Testis (tissue), 2 donors: ENCODE data around the gene TARM1.

Experiments used
- POLR2A ChIP-seq: fragments of 450-650 bp; IDR thresholded peaks from one replicate; pipeline ENCODE4 v1.6.1; 2017; ENCODE audit warnings: antibody characterized with exemption, mild to moderate bottlenecking, moderate library complexity
- TF ChIP-seq, protein P1 (sequence below), 3 experiments: fragments of 450-650 bp in 2 of 3; fragments of 200-600 bp in 1 of 3; sonication (generic) in 1 of 3; IDR thresholded peaks; one replicate each; pipeline ENCODE4 v1.5.1; 2016 to 2019; ENCODE audit warnings: antibody characterized with exemption in 3 of 3, mild to moderate bottlenecking in 2 of 3, moderate library complexity in 1 of 3

DNA sequence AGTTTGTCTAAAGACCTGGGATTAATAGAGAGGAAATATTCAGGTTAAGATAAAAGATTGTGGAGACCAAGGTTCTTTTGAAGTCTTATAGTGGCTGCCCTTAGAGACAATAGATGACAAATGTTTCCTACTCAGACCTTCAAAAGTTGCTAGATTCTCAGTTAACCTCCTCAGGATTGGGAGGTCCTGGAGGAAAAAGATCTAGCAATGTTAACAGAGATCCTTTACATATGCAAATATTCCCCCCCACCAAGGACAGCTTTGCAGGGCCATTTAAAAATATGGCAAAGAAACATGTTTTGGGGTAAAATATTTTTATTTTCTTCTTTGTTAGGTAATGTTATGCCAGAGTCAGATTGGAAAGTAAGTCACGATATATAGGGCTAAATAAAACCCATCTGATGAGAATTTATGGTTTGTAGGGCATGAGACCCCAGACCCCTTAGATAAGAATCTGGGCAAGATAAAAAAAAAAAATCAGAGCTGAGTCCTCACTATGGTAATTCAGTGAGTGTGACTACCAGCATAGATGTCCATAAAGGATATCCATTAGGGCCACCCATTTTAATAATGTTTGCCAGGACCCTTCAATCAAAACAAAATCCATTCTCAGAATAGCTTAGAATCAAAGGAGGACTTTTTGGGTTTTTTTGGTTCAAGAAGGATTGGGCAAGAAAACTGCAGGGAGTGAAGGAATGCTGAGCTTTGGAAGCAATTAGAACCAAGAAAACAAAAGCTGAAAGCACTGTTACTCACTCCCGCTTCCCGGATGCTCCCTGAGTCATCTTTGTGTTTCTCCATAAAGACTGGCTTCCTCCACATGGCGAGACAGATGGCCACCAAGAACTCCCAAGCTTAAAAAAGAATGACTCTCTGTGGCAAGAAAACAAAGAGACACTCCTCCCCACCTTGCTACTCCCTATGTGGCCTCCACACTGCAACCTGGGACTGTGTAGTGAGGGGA lies 45.7 kb downstream of the TARM1 start:
- TF ChIP-seq, protein P1, sequence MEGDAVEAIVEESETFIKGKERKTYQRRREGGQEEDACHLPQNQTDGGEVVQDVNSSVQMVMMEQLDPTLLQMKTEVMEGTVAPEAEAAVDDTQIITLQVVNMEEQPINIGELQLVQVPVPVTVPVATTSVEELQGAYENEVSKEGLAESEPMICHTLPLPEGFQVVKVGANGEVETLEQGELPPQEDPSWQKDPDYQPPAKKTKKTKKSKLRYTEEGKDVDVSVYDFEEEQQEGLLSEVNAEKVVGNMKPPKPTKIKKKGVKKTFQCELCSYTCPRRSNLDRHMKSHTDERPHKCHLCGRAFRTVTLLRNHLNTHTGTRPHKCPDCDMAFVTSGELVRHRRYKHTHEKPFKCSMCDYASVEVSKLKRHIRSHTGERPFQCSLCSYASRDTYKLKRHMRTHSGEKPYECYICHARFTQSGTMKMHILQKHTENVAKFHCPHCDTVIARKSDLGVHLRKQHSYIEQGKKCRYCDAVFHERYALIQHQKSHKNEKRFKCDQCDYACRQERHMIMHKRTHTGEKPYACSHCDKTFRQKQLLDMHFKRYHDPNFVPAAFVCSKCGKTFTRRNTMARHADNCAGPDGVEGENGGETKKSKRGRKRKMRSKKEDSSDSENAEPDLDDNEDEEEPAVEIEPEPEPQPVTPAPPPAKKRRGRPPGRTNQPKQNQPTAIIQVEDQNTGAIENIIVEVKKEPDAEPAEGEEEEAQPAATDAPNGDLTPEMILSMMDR (IDR thresholded peaks at IDR 0.05) = no peak
- no peak for TF ChIP-seq POLR2A
